HG03565 (cell line): Measurements from ENCODE around the gene DHX15.
"Not testable (repeated sequence)": the region's sequence is repeated elsewhere in the genome, so short reads cannot be mapped to it uniquely, and the experiment has no call there.

Source experiments
- ATAC-seq: cut with Tn5 transposase; IDR thresholded peaks from one replicate; pipeline ENCODE4 v1.9.1; 2021; ENCODE audit warnings: mild to moderate bottlenecking, moderate library complexity; ENCODE audit not compliant: unreplicated experiment

The DHX15 gene

DNA sequence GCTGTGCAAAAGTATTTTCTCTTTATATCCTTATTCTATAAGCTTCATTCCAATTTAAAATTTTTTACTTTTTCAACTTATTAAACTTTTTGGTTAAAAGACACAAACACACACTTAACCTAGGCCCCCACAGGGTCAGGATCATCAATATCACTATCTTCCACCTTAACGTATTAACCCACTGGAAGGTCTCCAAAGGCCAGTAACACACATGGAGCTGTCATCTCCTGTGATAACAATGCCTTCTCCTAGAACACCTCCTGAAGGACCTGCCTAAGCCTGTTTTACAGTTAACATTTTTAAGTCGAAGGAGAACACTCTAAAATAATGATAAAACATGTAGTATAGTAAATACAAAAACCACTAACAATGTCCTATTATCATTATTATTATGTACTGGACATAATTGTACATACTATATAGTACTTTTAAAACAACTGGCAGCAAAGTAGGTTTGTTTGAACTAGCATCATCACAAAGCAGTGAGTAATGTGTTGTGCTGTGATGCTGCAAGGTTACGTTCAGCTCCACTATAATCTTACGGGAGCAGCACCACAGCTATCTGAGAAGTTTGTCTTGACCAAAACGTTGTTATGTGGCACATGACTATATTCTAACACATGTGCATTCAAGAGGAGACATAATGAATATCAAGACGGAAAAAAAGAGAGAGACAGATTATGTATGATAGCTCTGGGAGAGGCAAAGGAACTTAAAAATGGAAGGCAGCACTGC lies 33.7 kb downstream of the DHX15 start:
- no peak for ATAC-seq

DNA sequence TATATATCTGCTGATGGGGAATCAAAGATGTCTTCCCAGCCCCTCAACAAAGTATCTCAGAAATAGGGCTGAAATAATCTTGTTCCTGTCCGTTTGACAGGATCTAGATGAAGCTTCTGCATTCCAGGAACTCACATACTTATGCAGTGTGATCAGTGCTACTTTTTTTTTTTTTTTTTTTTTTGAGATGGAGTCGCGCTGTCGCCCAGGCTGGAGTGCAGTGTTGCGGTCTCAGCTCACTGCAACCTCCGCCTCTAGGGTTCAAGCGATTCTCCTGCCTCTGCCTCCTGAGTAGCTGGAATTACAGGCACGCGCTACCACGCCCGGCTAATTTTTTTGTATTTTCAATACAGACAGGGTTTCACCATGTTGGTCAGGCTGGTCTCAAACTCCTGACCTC lies 36.4 kb downstream of the DHX15 start:
- no peak for ATAC-seq

DNA sequence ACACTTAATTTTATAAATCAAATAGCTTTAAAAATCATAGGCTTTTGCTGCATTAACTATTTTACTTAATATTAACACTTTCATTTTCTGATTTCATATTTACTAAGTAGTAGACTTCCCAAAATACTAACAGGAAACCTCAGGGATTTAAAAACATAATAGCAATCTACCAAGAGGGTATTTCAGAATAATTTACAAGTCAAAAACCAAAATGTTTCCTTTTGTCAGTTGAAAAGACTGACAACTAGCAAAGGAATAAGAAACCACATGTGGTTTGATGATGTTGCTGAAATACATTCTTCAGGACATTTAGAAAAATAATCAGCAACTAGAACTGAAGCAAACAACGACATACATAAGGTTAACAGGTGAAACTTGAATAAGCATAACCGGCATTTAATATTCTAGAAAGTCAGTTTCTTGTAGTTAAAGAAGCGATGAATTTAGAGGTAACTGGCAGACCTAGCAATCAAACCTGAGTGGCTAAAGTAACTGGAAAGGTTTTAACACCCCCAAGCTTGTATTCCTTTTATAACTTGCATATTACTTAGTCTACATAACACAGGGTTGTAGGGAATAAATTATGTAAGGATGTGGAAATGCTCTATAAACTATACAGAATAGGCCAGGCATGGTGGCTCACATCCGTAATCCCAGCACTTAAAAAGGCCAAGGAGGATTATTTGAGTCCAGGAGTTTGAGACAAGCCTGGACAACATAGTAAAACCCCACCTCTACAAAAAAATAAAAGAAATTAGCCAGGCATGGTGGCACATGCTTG lies 40.0 kb downstream of the DHX15 start:
- ATAC-seq, result no peak

DNA sequence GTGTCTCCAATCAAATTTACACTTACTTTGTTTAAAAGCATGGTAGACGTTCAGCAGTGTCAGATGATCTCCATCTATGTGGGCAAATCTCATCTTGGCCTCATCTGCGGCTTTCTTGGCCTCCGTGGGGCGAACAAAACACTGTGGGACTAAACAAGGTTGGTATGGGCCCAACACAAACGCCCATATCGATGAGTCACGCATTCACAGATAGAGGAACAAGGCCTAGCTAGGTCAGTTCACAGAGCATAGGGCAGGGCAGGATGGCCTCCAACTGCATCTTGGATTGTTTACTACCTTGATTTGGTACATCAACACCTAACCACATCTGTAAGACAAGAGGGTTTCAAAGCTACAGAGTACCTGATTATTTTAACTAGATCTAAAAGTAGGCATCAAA lies 47.3 kb downstream of the DHX15 start:
- no peak for ATAC-seq

DNA sequence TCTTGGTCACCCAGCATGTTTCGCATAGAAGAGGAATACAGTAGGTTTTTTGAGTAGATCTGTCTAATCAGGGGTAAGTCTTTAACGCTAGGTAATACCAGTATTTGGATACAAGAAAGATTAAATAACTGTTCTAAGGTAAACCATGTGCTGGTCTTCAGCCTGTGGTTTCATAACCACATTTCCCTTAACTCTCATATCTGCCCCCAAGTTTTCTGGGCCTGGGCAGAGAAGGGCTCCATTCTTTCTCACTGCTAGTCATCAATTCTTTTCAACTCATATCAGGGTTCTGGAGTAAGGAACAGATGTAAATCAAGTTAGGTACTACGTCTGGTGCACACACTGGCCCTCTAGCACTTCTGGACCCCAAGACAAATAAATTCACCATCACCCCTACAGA lies 49.0 kb downstream of the DHX15 start:
- ATAC-seq, result no peak

DNA sequence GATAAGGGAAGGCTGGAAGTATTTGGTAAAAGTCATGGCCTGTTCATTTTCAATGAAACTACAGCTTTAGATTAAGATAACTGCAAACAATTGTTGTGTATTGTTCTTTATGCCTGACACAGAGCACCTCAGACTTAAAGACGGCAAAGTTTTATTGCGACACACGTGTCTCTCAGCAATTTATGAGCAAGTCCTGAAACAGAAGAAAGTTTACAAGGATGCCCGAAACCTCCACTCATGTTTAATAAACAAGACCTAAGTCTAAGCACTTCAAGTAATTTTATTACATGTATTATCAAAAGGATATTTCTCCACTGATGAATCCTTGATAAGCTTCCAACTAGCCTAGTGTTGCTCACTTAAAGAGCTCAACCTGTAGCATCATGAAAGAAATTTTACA lies 51.0 kb downstream of the DHX15 start:
- no peak for ATAC-seq

DNA sequence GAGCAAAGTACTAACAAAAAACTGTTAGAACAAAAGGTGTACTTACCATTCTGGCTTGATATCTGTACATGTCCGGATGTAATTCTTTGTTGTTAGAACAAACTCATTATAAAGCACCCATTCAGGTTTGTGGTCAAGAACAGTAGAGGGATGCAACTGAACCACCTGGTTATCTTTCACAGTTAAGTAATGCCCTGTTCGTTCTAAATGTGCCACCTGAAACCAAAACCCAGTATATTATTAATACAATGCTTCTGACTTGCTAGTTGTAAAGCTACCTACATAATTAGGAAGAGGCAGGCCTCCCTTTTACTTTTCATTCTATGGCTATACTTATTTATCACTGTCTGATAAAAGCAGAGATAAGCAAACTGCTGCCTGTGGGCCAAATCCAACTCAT lies 54.8 kb downstream of the DHX15 start:
- ATAC-seq, result no peak

DNA sequence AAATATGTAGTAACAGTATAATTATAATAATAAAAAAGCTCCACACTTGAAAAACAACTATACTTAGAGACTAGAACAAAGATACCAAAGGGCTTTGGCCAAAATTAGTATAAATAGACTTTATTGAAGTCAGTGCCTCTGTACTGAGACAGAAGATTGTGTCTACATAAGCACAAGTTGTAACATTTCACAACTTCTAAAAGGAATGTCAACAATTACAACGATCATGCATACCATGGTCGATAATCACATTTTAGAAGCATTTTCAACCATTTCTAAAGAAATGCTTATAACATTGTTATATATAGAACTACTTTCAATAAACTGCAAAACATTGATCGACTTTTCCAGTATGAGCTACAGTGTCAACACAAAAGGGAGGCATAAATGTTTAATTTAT lies 57.0 kb downstream of the DHX15 start:
- ATAC-seq, result no peak

DNA sequence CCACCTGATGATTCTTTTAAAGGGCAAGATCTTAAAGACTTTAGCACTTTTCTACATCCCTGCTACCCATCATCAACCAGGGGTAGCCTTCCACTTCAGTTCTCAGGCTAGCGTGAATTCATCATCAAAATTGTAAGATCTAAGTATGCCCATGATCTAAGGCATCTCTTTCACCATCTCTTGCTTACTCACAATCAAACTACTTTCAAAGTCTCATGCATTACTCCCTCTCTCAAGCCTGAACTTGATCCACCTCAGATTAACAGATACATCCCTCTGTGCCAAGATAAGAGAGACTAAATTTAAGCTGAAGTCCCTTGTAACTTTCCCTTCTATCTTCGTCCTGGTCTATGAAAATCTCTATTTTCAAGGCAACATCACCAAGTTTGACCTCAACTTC lies 62.8 kb downstream of the DHX15 start:
- no peak for ATAC-seq

DNA sequence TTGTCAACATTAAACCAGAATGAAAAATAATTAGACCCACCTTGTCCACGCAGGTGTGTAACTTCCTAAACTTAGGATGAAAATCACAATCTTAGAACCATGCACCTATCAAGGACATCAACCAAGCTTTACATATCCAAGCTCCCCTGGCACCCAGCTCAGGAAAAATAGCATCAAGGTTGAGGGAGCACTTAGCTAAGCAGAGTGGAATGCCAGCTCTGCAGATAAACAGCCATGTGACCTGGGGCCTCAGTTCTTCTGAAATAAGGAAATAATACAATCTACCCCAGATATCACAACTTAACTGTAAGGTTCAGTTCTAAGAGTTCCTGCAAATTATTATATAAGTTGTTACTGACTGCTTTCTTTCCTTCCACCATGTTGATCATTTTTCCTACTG lies 64.7 kb downstream of the DHX15 start:
- no peak for ATAC-seq

DNA sequence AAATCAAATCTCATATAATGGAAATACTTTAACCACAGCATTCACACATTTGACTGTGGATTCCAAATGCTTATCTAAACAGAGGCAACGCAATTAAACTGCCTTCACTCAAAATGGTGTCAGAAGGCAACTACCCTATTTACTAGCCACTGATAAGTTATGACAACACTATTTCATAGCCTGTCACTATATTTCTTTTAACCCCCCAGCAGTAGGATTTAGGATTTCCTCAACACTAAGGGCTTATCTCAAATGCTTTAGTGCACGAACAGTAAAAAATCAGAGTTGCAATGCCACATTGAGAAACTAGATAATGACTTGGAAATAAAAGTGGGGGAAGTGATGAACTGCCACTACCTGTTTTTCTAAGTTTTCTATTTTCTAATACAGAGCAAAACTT lies 66.7 kb downstream of the DHX15 start:
- no peak for ATAC-seq

DNA sequence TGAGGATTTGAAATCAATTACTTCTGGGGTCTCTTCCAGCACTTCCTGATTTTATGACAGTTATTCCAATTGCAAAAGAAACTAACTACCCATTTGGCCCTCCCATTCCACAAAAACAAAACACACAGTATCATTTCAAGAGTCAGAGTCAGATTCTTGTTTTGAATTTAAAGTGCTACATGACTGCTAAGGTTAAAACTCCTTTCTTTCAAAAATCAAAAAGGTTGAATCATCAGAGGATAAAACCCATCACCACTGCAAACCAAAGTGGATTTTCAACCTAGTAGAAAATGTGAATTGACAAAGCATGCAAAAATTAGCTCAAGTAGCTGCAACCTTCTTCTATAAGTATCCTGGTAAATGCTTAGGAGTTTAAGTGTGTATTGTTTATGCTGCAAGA lies 67.4 kb downstream of the DHX15 start:
- no peak for ATAC-seq

DNA sequence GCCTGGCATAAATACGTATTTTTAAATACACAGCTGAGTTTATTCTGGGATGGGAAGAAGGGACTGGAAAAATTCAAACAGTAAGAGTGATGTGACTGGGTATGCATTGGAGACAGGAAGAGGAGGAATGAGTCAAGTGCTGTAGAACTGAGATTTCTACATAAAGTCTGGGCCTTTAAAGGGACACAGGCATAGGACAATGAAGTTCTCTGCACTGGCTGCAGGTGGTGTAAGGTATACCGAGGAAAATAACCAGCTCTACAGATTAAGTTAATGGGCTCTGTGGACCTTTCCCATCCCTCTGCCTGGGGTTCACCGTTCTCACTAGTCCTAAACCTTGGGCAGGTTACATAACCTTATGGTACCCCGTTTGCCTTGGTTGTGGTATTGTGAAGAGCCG lies 68.7 kb downstream of the DHX15 start:
- no peak for ATAC-seq

DNA sequence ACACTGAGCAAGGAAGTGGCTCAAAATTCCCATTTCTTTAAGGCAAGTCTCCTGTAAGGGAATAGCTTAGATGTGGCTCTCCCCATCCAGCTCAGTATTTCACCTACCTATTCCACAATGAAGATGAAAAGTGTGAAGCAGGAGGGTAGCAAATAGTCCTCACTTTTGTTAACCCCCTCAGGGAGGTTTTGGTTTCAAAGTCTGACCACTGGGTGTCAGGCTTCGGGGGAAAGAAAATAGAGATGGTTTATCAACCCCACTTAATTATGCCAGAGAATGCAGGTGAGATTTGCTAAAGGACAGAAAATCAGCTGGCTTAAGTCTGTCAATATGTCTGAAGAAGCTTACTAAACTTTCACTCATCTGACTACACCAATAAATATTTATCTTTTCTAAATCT lies 69.5 kb downstream of the DHX15 start:
- ATAC-seq, result no peak

DNA sequence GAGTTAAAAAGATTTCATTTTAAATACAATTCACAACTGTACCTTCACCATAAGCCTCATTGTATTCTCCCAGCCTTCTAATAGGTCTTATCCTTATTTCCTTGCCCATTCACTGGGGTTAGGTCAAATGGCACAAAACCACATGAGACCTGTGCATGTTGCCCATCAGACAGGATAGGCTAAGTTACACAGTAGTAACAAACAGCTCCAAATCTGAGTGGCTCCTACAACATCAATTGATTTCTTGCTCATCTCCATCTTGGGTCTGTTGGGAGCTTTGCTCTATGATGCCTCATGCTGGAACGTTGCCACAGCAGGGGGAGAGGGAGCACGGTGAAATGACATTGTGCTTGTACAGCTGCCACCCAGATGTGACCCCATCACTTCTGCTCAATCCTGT lies 70.6 kb downstream of the DHX15 start:
- no peak for ATAC-seq

DNA sequence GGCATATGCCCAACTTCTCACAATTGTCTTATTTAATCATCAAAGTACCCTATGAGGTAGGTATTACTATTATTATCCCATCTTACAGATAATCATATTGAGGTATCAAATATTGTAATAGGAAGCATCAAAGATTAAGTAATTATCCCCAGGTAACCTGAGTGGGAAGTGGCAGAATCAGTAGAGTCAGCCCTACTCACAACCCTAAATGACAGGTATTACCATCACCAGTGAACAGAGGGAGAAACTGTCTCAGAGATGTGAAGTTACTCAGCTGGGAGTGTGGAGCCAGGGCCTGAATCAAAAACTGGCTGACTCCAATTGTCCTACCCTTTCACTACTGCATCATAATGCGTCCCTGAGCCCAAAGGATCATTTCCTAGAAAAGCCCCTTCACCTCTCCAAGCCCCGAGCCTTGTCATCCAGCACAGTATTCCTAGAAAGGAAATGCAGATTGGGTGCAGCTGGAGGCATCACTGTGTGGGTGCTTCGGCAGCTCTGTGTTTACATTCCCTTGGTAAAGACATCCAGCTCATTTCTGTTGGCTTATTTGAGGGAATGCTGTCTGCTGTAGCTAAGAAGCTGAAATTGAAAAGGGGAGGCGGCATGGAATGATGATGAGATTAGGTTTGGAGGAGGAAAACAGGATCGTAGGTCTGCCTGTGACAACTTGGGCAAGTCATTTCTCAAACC lies 72.8 kb downstream of the DHX15 start:
- ATAC-seq, result no peak

DNA sequence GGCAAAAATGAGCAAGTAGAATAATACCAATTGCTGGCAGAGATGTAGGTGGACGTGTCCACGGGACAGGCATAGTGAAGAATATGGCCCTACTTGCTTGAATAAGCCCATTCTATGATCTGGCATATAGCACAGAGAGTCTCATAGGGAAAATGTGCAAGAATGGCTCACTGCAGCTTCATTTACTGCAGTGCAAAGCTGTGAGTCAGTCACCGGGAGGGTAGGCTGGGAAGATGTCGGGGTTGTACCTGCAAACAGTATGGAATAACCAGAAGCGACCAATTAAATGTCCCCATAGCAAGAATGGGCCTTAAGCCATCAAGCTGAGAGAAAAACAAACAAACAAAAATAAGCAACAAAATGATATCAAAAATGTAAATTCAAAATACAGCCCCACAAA lies 74.3 kb downstream of the DHX15 start:
- no peak for ATAC-seq

DNA sequence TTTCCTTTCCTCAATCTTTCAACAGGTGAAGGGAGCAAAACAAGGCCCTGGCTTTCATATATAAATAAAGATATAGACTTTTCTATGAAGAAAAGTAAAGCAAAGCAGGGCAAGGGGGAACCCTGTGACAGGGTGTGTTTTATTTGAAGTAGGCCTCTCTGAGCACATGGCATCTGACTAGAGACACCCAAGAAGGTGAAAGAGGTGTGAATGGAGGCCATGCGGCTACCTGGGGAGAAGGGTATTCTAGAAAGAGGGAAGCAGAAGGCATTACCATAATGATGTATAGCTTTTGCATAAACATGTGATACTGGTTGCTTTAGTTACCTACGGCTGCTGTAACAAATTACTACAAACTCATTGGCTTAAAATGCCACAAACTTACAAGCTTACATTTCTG lies 75.8 kb downstream of the DHX15 start:
- ATAC-seq, result no peak

DNA sequence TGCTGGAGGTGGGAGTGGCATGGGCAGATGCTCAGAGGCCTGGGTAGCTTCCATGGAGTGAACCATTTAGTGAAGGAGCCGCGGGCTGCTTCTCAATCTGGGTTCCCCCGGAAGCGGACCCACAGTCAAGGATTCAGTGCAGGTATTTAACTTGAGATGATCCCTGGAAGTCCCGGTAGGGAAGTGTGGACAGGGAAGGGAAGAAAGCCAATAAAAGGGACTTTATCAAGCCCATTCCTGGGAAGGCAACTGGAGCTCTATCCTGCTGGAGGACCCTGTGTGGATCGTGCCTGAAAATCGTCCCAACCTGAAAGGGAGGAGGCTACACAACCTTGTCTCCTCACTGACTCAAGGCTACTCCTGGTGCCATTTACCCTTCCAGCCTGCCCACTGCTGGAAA lies 76.9 kb downstream of the DHX15 start:
- ATAC-seq, result no peak

DNA sequence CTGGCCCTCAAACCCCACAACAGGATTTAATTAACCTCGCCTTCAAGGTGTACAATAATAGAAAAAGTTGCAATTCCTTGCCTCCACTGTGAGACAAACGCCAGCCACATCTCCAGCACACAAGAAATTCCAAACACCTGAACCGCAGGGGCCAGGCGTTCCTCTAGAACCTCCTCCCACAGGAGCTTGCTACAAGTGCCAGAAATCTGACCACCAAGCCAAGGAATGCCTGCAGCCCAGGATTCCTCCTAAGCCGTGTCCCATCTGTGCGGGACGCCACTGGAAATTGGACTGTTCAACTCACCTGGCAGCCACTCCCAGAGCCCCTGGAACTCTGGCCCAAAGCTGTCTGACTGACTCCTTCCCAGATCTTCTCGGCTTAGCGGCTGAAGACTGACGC lies 81.3 kb downstream of the DHX15 start:
- not testable (repeated sequence) for ATAC-seq

DNA sequence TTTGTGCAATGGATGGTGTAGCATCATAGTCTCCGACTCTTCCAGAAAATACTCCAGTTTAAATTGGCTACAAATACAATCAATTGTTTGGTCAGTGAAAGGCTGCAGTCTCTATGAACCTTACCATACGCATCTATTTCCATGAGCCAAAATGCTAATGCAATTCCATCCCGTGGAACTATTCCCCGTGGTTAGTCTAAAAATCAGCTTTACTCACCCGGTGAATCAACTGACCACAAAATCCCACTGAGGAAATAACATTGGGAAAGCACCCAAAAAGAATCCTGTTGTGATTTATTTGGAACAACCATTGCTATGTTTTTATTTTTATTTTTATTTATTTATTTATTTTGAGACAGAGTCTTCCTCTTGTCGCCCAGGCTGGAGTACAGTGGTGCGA lies 87.1 kb downstream of the DHX15 start:
- no peak for ATAC-seq

DNA sequence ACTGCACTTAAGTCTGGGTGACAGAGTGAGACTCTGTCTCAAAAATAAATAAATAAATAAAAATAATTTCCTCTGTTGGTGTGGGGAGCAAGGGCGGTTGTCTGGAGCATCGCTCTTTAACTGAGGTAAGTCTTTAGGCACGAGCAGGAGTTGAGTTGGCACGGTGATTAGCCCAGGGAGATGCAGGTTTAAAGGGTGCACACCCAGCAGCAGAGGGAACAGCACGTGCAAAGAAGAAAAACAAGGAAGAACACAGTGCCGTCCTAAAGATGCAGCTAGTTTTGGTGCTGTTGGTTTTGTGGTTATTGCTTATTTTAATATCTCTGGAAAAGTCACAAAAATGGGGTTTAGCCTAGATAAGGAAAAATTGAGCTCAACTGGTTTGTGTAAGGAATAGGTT lies 87.8 kb downstream of the DHX15 start:
- no peak for ATAC-seq
